H1 (cell line): ENCODE data around the gene DCUN1D3. TPM values are rescaled to one million over a fixed set of nuclear protein-coding genes. Genes with fewer than 3 reads are reported as not detected.

Source experiments
- CBX5 ChIP-seq: fragments of 300-800, 300-1000 bp; sonication (generic); IDR thresholded peaks from 2 replicates; pipeline ENCODE4 v1.7.1; 2016; ENCODE audit warnings: antibody characterized with exemption, low read length, low read depth
- CHD2 ChIP-seq: IDR thresholded peaks from 2 replicates; pipeline ENCODE4 v1.6.1; 2012; ENCODE audit warnings: low read length, improper control_type of control experiment
- CHD7 ChIP-seq: fragments of 300-600 bp; sonication (generic); IDR thresholded peaks from 2 replicates; pipeline ENCODE4 v1.7.1; 2012; ENCODE audit warnings: low read length, moderate library complexity, mild to moderate bottlenecking, inconsistent platforms; ENCODE audit not compliant: insufficient replicate concordance
- EP300 ChIP-seq, 2 experiments: IDR thresholded peaks; 1 replicate in 1 of 2; 2 replicates in 1 of 2; pipeline ENCODE4 v1.6.1; 2011 to 2012; ENCODE audit warnings: low read depth in 2 of 2, low read length in 2 of 2, mild to moderate bottlenecking in 2 of 2, borderline replicate concordance in 1 of 2, inconsistent platforms in 1 of 2, moderate library complexity in 1 of 2
- GABPA ChIP-seq: IDR thresholded peaks from 2 replicates; pipeline ENCODE4 v1.6.1; 2011; ENCODE audit warnings: mild to moderate bottlenecking, low read length, moderate library complexity, borderline replicate concordance; ENCODE audit not compliant: insufficient read depth
- HDAC6 ChIP-seq: IDR thresholded peaks from one replicate; pipeline ENCODE4 v1.7.1; 2012; ENCODE audit warnings: low read depth, mild to moderate bottlenecking, inconsistent platforms, low read length, moderate library complexity
- KDM1A ChIP-seq: fragments of 200-600, 300-600 bp; sonication (generic); IDR thresholded peaks from 2 replicates; pipeline ENCODE4 v1.7.1; 2016; ENCODE audit warnings: mild to moderate bottlenecking, low read length, borderline replicate concordance
- KDM4A ChIP-seq: IDR thresholded peaks from one replicate; pipeline ENCODE4 v1.7.1; 2012; ENCODE audit warnings: low read depth, mild to moderate bottlenecking, moderate library complexity, low read length, inconsistent platforms; ENCODE audit not compliant: severe bottlenecking
- SAP30 ChIP-seq: fragments of 300-600 bp; sonication (generic); IDR thresholded peaks from 2 replicates; pipeline ENCODE4 v1.7.1; 2012; ENCODE audit warnings: low read length, moderate library complexity, mild to moderate bottlenecking, inconsistent platforms; ENCODE audit not compliant: insufficient read depth, insufficient replicate concordance
- ZNF274 ChIP-seq: IDR thresholded peaks from 2 replicates; pipeline ENCODE4 v1.7.0; 2012; ENCODE audit warnings: low read length, borderline replicate concordance; ENCODE audit errors: extremely low read depth
- polyA plus RNA-seq, 7 experiments: library from polyadenylated mRNA; depleted of rRNA in 3 of 7; stranded (reverse) in 5 of 7; unstranded in 2 of 7; fragments of >200 nt in 5 of 7; fragments of 200-250 nt in 2 of 7; gene quantifications; 1 replicate in 5 of 7; 2 replicates in 1 of 7; 4 replicates in 1 of 7; pipeline versions ENCODE4 v1.2.1 to v1.2.3, GENCODE V29; 2011 to 2013; ENCODE audit warnings: missing spikeins in 2 of 7, mixed read lengths in 2 of 7
- total RNA-seq: library from RNA; stranded (reverse); fragmentation: NEBNext Ultra II Directional; extraction: Animal tissue kit (Norgen Biotek cat#: 25700); gene quantifications from 2 replicates; pipeline ENCODE4 v1.2.1, GENCODE V29; 2021

DCUN1D3 gene
- total and polyA plus RNA-seq, 2 of the 8 experiments (the other 6 are each of a cell fraction or from before 2014, with no cell fraction given): 3.5 to 18.2 TPM

- TF ChIP-seq CHD7 (no peak), KDM1A (no peak), EP300 (IDR thresholded peaks at IDR 0.05; ENCODE audit: borderline replicate concordance in 1 of 2, low read depth in 2 of 2, low read length in 2 of 2) (no peak), CHD2 (no peak), GABPA (no peak), ZNF274 (no peak), KDM4A (no peak), CBX5 (no peak), HDAC6 (no peak), SAP30 (no peak)
These were observed 24.9 kb downstream of the DCUN1D3 start (continued) for GRCh38 chr16:20875355-20875650.
